ENCODE results near the gene THSD4. TPM values are rescaled to one million over a fixed set of nuclear protein-coding genes. Genes with fewer than 3 reads are reported as not detected.

Gene THSD4
- total RNA-seq, 1 experiment from 2014 or later, result 0.29 TPM

DNA sequence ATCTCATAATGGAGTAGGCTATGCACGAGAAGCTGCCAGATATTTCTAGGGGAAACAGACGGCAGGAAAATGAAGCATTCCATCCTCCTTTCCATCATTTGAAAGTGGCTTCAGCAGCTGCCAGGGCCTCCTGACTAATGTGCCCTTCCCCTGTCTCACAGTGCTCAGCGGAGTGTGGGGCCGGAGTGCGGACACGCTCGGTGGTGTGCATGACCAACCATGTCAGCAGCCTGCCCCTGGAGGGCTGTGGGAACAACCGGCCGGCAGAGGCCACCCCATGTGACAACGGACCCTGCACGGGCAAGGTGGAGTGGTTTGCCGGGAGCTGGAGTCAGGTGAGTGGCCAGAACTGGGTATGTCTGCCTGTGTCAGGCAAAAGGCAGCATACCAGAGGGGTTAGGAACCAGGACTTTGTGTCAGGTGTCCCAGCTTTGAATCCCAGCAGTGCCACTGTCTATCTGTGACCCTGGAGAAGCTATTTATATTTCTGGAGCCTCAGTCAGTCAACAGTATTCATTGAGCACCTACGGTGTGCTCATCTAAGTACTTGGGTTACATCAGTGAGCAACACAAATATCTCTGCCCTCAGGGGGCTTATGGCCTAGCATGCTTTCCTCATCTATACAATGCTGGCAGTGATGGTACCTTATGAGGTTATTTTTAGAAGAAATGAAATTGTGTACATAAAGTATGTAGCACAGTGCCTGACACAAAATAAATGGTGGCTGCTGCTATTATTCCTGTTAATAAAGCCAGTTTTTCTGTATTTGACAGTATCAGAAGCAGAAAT, 642.7 kb downstream of the THSD4 start:
- DNase-seq, result no peak
- TF ChIP-seq, protein P1, sequence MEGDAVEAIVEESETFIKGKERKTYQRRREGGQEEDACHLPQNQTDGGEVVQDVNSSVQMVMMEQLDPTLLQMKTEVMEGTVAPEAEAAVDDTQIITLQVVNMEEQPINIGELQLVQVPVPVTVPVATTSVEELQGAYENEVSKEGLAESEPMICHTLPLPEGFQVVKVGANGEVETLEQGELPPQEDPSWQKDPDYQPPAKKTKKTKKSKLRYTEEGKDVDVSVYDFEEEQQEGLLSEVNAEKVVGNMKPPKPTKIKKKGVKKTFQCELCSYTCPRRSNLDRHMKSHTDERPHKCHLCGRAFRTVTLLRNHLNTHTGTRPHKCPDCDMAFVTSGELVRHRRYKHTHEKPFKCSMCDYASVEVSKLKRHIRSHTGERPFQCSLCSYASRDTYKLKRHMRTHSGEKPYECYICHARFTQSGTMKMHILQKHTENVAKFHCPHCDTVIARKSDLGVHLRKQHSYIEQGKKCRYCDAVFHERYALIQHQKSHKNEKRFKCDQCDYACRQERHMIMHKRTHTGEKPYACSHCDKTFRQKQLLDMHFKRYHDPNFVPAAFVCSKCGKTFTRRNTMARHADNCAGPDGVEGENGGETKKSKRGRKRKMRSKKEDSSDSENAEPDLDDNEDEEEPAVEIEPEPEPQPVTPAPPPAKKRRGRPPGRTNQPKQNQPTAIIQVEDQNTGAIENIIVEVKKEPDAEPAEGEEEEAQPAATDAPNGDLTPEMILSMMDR (IDR thresholded peaks at IDR 0.05; ENCODE audit: insufficient read depth in 1 of 2, low read depth in 1 of 2, low read length in 1 of 2, severe bottlenecking in 1 of 2, unreplicated experiment in 1 of 2), result no peak
- Histone ChIP-seq H3K27me3 (replicated peaks; ENCODE audit: control insufficient read depth, insufficient read depth, low read length) (no peaks in the 10 kb centered on the region), H3K9me3 (peaks cover 21% of the 10 kb centered on the region), H3K4me1 (peaks cover 23% of the 10 kb centered on the region), H3K36me3 (ENCODE audit: control insufficient read depth, insufficient read depth, low read length) (no peaks in the 10 kb centered on the region), H3K4me3 (ENCODE audit: low read depth, low read length) (no peak overlapping the region)
- Mint-ChIP-seq H3K9me3 (ENCODE audit: unreplicated experiment) (peaks cover 39% of the 10 kb centered on the region), H3K4me3 (ENCODE audit: unreplicated experiment) (no peak overlapping the region), H3K27ac (ENCODE audit: unreplicated experiment) (no peak overlapping the region), H3K4me1 (ENCODE audit: low read depth, unreplicated experiment) (peaks cover 16% of the 10 kb centered on the region), H3K36me3 (ENCODE audit: insufficient read depth, unreplicated experiment) (no peaks in the 10 kb centered on the region), H3K27me3 (ENCODE audit: insufficient read depth, unreplicated experiment) (no peaks in the 10 kb centered on the region)
- BruUV-seq (replicated peaks), result no TSS peak
- ChIA-PET POLR2A (no interaction called here), CTCF (interaction anchor here (1.6 kb wide), 1 partner anchor 14 kb away, joined by 3 read pairs; no protein-coding TSS in a partner anchor)
- intact Hi-C loops (cut with micrococcal nuclease; ENCODE audit: unreplicated experiment), result loop anchor here (10.0 kb wide), 1 partner anchor 397 kb away; no protein-coding TSS in a partner anchor

DNA sequence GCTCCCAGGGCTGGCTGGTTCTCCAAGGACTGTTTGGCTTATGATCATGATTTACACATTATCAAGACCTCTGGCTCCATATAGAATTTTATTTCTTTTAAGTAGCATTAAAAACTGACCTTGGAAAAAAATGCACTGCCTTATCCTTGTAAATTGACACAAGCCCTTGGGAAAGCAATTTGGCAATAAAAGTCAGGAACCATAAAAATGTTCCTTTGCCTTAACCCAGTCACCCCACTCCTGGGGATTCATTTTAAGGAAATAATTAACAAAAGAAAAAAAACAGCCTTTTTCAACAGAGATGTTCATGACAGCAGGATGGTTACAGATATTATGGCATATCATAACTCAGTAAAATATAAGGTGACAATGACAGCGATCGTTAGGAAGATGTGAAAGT, 643.4 kb downstream of the THSD4 start:
- ChIA-PET CTCF (no interaction called here), POLR2A (no interaction called here)
- Mint-ChIP-seq H3K27ac (ENCODE audit: unreplicated experiment) (no peak overlapping the region), H3K9me3 (ENCODE audit: unreplicated experiment) (peaks cover 39% of the 10 kb centered on the region), H3K4me1 (ENCODE audit: low read depth, unreplicated experiment) (peaks cover 14% of the 10 kb centered on the region), H3K27me3 (ENCODE audit: insufficient read depth, unreplicated experiment) (no peaks in the 10 kb centered on the region), H3K4me3 (ENCODE audit: unreplicated experiment) (no peak overlapping the region), H3K36me3 (ENCODE audit: insufficient read depth, unreplicated experiment) (no peaks in the 10 kb centered on the region)
- TF ChIP-seq, protein P1 (IDR thresholded peaks at IDR 0.05; ENCODE audit: insufficient read depth in 1 of 2, low read depth in 1 of 2, low read length in 1 of 2, severe bottlenecking in 1 of 2, unreplicated experiment in 1 of 2), result no peak
- Histone ChIP-seq H3K4me1 (peaks cover 16% of the 10 kb centered on the region), H3K36me3 (ENCODE audit: control insufficient read depth, insufficient read depth, low read length) (no peaks in the 10 kb centered on the region), H3K9me3 (peaks cover 21% of the 10 kb centered on the region), H3K27me3 (replicated peaks; ENCODE audit: control insufficient read depth, insufficient read depth, low read length) (no peaks in the 10 kb centered on the region), H3K4me3 (ENCODE audit: low read depth, low read length) (no peak overlapping the region)
- no TSS peak for BruUV-seq (replicated peaks)
- no peak for DNase-seq
- intact Hi-C loops (cut with micrococcal nuclease; ENCODE audit: unreplicated experiment), result loop anchor here (10.0 kb wide), 1 partner anchor 396 kb away; no protein-coding TSS in a partner anchor

DNA sequence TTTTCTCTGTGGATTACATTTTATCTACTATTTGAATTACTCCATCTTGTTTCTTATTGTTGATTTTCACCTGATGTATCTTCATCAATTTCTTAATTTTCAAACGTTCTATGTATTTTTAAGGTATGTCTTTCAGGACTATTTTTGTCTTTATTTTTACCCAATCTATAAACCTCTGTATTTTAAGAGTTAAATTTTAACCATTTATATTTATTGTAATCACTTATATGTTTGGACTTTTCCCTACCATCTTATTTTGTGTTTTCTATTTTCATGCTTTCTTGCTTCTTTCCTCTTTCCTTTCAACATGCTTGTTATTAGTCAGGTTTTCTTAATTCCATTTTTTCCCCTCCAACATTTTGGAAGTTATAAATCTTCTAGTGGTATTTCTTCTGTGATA, 645.6 kb downstream of the THSD4 start:
- peaks cover 15% of the 10 kb centered on the region for H3K9me3 ChIP-seq
- CTCF ChIA-PET, result no interaction called here
- Mint-ChIP-seq H3K9me3 (ENCODE audit: unreplicated experiment) (peaks cover 33% of the 10 kb centered on the region), H3K4me3 (ENCODE audit: unreplicated experiment) (no peak overlapping the region), H3K27ac (ENCODE audit: unreplicated experiment) (no peak overlapping the region), H3K27me3 (ENCODE audit: insufficient read depth, unreplicated experiment) (no peaks in the 10 kb centered on the region), H3K4me1 (ENCODE audit: low read depth, unreplicated experiment) (peaks cover 14% of the 10 kb centered on the region), H3K36me3 (ENCODE audit: insufficient read depth, unreplicated experiment) (no peaks in the 10 kb centered on the region)
- no peaks in the 10 kb centered on the region for H3K36me3 ChIP-seq (ENCODE audit: control insufficient read depth, insufficient read depth, low read length)
- H3K27me3 ChIP-seq (replicated peaks; ENCODE audit: control insufficient read depth, insufficient read depth, low read length), result no peaks in the 10 kb centered on the region
- POLR2A ChIA-PET, result no interaction called here
- H3K4me3 ChIP-seq (ENCODE audit: low read depth, low read length), result no peak overlapping the region
- no peak for DNase-seq
- peaks cover 16% of the 10 kb centered on the region; the same call in 1 of the 2 replicates for H3K4me1 ChIP-seq
- TF ChIP-seq, protein P1 (IDR thresholded peaks at IDR 0.05; ENCODE audit: insufficient read depth in 1 of 2, low read depth in 1 of 2, low read length in 1 of 2, severe bottlenecking in 1 of 2, unreplicated experiment in 1 of 2), result no peak
- intact Hi-C loops (cut with micrococcal nuclease; ENCODE audit: unreplicated experiment), result no loop called here
- no TSS peak for BruUV-seq (replicated peaks)
